Activated gamma-delta T cell treated with anti-CD3 and anti-CD28 coated beads, Interleukin-2, amount 50 U/mL, for 16 hours (primary cell): ENCODE measurements around the gene LIPF.
"Not testable (repeated sequence)": the region's sequence is repeated elsewhere in the genome, so short reads cannot be mapped to it uniquely, and the experiment has no call there.

ENCODE experiments used
- DNase-seq: peaks from one replicate; pipeline ENCODE4 v3.0.0-alpha.2; 2020; ENCODE audit warnings: low read depth

LIPF gene

DNA sequence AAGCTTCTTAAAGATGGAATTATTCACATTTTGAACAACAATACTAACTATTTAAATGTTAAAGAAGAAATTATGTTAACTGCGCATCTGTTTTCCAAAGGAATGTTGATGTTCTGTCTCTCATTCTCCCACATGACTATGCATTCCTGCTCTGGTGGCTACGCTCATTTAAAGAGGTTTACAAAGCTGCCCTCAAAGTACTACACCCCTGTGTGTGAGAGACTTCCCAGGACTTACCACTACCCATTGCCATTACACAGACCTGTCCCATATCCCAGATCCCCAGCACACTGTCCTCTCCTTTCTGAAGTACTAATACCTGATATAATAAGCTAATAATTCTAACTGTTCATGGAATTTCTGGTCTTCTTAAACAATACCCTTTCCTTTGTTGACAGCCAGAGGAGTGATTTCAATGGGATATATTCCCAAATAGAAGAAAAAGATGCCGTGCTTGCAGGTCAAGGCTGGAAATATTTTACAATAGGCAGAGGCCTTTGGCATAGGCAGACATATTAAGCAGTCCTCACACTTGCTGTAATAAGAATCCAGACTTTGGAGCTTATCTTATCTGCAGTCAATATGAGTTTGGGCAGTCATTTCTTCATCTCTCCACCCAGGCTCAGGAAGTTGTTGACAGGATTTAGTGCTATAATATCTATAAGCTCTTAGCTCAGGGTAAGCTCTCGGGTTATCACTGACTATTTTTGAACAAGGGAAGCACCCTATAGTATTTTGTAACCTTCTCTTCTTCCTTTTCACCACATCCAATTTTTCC lies 12.2 kb downstream of the LIPF start:
- no peak for DNase-seq

DNA sequence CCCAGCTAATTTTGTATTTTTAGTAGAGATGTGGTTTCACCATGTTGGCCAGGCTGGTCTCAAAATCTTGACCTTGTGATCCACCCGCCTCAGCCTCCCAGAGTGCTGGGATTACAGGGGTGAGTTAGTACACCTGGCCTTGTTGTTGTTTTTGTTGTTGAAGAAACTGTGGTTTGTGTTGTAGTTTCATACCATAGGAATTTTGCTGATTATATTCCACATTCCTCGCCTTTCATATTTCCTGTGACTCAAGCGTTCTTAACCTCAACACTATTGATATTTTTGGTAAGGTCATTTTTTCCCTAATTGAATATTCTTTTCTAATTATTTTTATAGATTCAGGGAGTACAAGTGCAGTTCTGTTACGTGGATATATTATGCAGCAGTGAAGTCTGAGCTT lies 16.7 kb downstream of the LIPF start:
- DNase-seq = no peak

DNA sequence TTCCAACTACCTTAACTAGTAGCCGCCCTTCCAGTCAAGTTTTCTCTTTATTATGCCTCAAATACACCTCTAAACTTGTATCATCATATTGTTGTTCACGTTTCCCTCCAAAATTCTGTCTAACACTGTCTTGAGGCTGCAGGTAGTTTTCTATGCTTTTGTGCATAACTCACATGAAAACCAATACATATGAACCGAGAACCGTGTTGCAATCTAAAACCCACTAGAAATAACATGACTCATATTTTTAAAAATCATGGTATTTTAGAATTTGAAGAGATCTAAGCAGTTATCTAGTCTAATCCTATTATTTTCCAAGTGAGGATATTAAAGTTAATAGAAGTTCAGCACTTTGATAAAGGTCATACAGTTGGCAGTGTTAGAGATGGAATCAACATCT lies 18.2 kb downstream of the LIPF start:
- DNase-seq = no peak

DNA sequence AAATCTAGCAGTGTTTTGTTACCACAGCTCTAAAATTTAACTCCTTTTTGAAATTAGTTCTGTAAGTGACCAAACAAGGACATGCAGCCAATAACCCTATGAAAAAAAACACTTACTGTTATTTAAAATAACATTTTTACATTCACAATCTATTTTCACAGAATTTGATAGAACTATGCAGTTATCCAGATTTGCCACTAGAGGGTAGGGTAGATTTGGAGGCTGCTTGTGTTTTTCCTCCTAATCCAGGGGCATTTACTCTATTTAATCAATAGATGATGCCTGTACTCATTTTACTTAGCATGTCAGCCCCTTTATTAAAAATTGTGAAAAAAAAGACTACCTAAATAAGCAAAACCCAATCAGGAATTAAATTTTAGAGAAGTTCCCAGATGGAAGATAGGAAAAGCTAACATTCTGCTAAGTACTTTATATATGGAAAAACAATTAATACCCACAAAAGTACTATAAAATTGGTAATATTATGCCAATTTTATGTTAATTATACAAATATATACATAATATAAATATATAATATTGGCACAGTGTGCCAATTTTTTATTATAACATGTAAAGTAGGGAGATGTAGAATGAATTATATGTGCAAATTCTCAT lies 23.7 kb downstream of the LIPF start:
- no peak for DNase-seq

DNA sequence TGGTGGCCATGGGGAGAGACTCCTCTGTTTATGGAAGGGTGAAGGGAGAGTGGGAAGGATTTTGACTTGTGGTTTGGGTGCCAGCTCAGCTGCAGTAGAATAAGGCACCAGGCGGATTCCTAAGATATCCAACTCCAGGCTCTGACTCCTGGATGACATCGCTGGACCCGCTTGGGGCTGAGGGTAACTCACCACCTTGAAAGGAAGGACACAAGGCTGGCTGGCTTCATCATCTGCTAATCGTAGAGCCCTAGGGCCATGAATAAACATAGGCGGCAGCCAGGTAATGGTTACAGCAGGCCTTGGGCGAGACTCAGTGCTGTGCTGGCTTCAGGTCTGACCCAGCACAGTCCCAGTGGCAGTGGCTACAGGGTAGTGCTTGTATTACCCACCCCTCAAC lies 25.1 kb downstream of the LIPF start:
- no peak for DNase-seq

DNA sequence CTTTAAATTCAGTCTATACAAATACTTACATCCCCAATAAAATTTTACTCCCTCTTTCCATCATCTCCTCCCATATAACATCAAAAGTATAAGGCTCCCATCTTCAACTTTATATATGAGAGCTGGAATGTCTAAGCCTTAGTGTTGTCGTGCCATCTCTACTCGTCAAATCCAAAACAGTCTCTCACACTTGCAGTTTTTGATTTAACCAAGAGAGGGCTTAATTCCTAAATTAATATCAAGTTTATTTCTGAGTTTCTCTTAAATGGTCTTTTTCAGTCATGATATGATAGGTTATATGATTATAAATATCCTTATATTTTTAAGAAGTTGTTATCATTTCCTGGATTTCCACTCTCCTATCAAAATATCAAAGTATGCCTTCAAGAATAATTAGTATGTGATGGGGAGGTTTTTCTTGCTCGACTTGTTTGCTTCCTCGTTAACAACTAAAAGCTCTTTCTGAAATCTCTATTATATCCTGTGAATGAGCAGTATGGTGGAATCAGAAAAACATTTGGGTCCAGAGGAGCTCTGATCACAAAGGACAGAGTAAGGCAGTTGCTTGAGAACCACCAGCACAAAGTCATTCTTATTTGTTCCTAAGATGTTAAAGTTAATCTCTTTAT lies 29.3 kb downstream of the LIPF start:
- no peak for DNase-seq

DNA sequence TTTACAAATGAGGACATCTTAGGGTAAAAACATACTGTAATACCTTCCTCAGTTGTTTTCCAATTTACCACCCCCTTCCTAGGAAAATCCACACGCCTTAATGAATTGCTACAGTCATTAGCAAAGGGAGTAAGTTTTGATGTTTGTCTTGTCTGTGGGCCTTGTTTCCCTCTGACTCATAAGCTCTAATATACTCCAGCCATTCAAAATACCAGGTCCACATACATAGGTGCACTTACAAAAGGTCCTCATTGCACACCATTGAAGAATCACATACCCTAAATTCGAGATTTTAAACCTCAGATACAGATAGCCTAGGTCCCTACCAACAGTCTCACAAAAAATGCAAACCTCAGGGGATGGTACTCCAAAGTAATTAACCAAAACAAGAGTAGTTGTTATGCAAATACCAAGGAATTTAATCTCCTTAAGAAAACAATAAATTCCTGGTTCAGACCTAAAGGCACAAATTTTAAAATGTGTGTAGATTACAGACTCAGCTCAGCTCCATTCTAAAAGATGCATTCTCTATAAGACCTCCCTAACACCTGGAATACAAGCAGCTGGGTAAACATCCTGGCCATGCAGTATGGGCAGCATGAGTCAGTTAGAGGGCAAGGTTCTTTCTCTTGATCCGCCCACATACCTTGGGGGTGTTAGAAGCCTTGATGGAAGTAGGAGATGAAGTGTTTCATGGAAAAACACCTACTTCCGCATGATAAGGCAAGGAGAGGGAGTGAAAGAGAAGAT lies 38.8 kb downstream of the LIPF start:
- no peak for DNase-seq

- DNase-seq = no peak
Observed at GRCh38 chr10:88705958-88706357, 41.7 kb downstream of the LIPF start, which contains the start of gene LIPK. Gene LIPK (plus strand): TSS chr10:88706249. CDS start chr10:88724544, 18,295 bp downstream.

GRCh38 chr10:88707429-88708155 lies 43.4 kb downstream of the LIPF start:
- no peak for DNase-seq

GRCh38 chr10:88709361-88709760 lies 45.1 kb downstream of the LIPF start:
- not testable (repeated sequence) for DNase-seq

- no peak for DNase-seq
Observed at GRCh38 chr10:88715517-88715916, 51.3 kb downstream of the LIPF start.

DNA sequence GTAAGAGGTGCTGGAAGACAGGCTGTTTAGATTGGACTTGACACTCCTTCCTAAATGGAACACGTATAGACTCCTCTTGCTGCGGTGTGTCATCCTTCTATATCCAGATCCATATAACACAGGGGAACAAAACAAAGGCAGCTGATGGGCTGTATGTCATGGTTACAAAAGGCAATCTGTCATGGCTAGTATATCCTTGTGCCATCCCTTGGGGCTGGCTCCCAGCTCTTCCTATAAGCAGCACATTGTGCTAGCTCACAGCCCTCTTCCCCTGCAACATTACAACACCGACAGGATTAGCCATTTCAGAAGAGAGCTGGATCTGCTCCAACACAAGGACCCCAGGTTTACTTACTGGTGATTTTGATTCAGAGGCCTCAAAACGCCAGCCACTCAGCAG lies 57.1 kb downstream of the LIPF start:
- no peak for DNase-seq

DNA sequence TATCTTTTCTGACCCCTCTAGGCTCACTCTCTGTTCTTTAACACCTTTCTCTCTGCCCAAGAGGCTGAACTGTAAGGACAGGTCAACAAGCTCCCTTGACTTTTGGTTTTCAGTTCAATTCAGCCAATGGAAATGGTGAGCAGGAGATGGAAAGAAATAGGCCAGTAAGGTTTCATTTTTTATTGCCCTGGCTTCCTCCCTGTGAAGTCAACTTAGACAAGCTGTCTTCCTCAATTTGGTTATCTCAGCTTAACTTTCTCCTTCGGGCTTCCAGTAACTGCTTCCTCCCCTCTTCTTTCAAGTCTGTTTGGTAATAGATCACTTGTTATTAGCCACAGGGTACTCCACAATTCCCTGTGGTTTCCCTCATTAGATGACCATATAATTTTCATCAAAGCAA lies 61.6 kb downstream of the LIPF start:
- DNase-seq = no peak

GRCh38 chr10:88728107-88728763 lies 64.0 kb downstream of the LIPF start:
- DNase-seq = no peak
